NCI-H2081 (cell line): Measurements from ENCODE around the gene FUOM.
A peak's percentile ranks its signal among the peaks of the same experiment; 100 is the strongest.

Experiments used
- DNase-seq, 2 experiments: peaks; one replicate each; lab custom pipeline; 2025; lab: John Stamatoyannopoulos, UW

FUOM gene

GRCh38 chr10:133366751-133367150 is 8.9 kb upstream of the FUOM start:
- DNase-seq: no peak

- DNase-seq: no peak
These were observed 8.3 kb upstream of the FUOM start for GRCh38 chr10:133366130-133366478.

DNA sequence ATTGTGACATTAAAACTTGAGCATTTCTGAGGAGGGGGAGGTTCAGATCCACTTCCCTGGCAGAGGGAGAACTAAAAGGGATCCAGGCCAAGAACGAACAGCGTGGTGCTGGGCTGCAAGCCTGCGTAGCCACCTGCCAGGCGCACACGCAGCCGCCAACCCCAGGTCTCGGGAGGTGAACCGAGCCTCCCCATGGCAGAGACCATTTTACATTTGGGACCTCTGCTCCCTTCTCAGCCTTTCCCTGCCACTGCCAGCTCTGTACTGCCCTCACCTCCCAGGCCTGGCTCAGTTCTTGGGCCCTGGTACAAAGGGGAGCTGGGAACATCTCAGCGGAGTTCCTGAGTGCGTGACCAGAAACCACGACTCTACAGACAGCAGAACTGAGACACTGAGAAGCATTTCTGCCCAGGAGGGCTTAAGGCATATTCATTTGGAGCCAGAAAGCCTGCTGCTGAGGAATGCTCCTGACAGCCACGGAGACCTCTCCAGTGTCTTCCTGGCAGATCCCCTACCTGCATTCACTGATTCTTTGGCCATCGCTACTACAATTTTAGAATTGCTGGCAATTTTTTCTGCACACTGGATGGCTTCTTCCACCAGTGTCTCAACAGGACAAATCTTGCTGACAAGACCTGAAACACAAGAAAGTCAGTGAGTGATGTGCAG is 7.8 kb upstream of the FUOM start:
- peak in 1 of 2 experiments; percentile 55 for DNase-seq

DNA sequence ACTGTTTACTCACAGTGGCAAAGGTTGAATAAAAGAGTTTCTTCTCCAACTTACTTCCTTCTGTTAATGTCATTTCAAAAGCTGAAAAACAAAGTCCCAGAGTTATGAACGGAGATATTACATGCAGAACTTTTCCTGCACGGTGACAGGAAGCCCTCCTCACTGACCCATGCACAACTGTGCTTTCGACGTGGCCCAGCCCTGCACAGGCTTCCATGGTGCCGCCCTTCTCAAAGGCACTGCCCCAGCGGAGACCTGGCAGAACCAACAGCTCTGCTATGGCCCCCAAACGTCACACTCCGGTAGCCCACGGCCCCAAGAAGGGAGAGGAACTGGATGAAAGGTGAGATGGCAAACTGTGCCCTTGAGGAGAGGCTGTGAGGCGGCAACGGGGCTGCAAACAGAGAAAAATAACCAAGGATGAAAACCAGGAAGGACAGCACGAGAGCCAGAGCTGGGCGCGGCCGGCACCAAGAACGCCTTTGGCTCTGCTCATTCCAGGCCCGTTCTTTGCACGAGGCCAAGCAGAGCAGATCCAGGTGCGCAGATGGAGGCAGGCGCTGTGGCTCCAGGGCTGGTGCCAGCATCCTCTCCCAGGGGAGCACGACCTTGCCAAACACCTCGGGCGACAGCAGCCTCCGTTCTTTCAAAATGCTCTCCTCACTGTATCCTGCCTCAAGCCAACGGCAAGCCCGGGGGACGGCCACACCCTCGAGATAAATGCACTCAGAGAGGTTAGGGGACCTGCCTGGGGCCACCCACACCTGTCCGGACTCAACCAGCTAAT is 7.0 kb upstream of the FUOM start:
- DNase-seq: peak; percentile 57 to 72

DNA sequence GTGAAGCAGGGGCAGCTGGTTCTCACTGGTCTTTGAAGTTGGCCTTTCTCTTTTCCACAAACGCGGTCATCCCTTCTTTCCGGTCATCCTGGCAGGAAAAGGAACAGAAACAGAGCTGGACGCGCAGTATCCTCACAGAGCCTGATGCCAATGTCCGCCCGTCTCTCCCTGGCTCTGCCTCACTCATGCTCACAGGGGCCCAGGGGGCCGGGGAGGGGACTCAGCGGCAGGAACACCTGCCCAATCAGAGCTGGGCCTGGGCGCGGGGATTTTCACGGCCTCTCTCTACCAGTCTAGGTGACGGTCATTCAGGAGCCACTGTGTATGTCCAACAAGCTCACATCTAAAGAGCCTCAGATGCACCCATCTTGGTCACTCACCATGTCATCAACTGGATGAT is 5.0 kb upstream of the FUOM start:
- no peak for DNase-seq

- no peak for DNase-seq
These were observed 4.1 kb upstream of the FUOM start for GRCh38 chr10:133361773-133362441.

- no peak for DNase-seq
These were observed 3.4 kb upstream of the FUOM start for GRCh38 chr10:133361227-133361626.

DNA sequence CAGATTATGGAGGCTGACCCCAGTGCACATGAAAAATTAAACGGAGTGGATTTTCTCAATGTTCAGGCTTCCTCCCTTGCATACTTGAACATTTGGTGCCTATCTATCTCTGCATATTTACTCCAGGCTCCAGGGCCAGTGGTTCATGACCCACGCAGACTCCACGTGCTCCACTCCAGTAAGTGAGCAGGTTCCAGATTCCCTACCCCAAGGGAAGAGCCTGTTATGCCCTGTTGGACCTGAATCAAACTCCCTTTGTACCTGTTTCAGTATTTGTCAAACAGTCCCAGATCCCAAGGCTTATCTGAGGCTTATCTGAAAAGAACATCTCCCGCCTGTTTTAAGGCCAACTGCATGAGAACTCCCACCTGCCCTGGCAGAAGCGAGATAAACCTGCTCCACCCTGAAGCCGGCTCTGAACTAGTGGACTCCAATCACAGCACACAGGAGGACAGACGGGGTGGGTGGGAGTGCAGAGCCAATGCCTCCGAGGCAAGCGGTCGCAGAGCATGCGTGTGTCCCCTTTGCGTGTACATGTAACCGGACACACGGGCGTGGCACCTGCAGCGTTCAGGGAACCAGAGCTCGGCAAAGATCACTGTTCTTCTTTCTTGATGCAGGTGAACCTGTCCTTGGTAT is 2.3 kb upstream of the FUOM start:
- no peak for DNase-seq

DNA sequence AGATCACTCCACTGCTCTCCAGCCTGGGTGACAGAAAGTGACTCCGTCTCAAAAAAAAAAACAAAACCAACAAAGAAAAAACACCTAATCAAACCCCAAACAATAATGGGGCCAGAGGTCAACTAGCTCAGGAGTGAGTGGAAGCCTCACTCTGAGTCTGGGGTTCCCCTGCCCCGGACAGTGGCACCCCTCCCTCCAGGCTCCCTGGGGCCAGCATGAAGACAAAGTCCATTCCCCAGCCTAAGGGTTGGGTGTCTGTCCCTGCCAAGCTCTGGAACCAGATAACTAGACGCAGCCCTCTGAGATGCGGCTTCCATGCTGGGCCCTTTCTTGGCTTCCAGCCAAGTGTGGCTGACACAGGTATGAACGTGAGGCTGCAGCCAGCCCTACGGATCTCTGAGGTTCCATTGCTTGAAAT is 1.7 kb upstream of the FUOM start:
- peak in 1 of 2 experiments; percentile 41 for DNase-seq

GRCh38 chr10:133358925-133359310 is 1.1 kb upstream of the FUOM start:
- DNase-seq: no peak

DNA sequence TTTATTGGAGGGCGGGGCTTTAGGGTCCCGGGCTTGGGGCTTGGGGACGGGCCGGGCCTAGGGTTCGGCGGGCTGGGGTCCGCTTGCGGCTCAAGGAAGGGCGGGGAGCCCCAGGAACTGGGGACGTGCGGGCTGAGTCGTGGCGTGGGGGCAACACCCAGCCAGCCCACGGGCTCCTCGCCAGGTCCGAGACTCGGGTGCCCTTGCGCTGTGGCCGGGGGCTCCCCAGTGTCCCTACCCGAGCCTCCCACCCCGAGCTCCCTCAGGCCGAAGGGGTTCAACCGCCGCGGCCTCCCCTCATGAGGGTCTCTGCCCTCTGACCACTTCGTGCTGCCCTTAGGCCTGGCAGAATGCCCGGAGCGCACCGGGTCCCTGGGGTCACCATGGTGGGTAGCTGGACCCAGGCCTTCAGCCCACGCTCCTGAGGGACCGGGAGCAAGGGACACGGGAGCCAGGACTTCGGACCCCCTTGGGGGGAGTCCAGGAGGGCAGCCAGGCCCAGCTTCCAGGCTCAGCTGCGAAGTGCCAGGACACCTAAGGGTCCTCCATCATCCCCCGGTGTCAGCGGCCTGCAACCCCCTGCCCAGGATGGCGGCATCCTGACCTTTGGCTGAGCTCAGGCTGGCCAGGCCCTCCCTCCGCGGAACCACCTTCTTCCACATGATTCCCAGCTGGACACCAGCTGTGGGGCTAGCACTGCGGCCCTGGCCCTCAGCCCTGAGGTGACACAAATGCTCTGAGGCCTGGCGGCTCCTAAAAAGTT is 524 bp upstream of the FUOM start:
- DNase-seq: no peak

GRCh38 chr10:133356549-133357284 is 1.1 kb downstream of the FUOM start:
- DNase-seq: no peak

GRCh38 chr10:133355991-133356390 is 1.8 kb downstream of the FUOM start:
- no peak for DNase-seq

DNA sequence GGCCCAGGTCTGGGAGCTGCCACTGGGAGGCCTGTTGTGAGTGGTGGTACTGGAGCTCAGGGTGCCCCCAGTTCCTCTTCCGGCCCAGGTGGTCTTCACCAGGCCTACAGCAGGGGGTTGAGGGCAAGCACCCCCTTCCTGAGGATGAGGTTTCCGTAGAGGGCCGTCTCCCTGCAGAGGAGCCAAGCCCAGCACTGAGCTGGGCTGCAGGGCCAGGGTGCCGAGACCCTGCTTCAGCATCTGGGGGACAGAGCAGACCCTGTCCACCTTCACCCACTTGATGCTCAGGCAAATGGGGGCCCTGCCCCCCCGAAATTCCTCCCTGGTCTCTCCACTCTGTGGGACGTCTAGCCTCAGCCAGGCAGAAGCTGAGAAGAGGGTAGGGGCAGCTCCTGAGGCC is 2.6 kb downstream of the FUOM start:
- no peak for DNase-seq

GRCh38 chr10:133354672-133355240 is 3.1 kb downstream of the FUOM start:
- DNase-seq: no peak

- DNase-seq: no peak
These were observed 3.7 kb downstream of the FUOM start for GRCh38 chr10:133353988-133354605.

GRCh38 chr10:133353202-133353959 is 4.4 kb downstream of the FUOM start:
- DNase-seq: no peak

GRCh38 chr10:133351408-133352318 is 6.2 kb downstream of the FUOM start:
- no peak for DNase-seq

GRCh38 chr10:133350950-133351329 is 6.9 kb downstream of the FUOM start:
- DNase-seq: no peak
